Hepatocyte (in vitro differentiated cells): ENCODE measurements around the gene GOPC.

Source experiments
- EZH2 ChIP-seq: fragments of 200-600 bp; sonication (generic); IDR thresholded peaks from 2 replicates; pipeline ENCODE4 v1.6.1; 2016; ENCODE audit warnings: antibody characterized with exemption, mild to moderate bottlenecking, borderline replicate concordance
- TF ChIP-seq, protein P1 (sequence below): fragments of 200-600 bp; sonication (generic); IDR thresholded peaks from 2 replicates; pipeline ENCODE4 v1.5.1; 2016; ENCODE audit warnings: antibody characterized with exemption, mild to moderate bottlenecking; ENCODE audit not compliant: poor library complexity

DNA sequence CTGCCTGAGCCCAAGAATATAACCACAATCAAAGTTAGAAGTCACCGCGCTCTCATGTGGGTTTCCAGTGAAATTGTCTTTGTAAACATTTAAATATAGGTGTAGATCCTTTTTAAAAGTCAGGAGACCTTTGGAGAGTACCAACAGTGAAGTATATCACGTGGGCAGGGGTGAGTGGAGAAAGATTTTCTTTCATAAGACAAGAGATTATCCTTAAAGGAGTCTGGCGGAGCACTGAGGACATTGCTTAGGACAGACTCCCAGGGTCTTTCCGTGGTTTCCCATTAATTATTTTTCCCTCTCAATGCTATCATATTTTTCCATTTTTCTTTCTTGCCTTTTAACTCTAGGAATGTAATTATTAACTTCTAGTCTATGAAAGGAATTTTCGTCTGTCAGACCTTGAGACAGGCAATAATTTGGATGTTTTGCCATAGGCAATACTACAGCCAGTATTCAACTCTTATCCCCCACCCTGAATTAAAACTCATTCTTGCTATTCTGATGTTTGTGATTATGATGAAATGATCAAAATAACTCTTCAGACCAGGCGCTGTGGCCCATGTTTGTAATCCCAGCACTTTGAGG, 88.4 kb downstream of the GOPC start:
- TF ChIP-seq, protein P1, sequence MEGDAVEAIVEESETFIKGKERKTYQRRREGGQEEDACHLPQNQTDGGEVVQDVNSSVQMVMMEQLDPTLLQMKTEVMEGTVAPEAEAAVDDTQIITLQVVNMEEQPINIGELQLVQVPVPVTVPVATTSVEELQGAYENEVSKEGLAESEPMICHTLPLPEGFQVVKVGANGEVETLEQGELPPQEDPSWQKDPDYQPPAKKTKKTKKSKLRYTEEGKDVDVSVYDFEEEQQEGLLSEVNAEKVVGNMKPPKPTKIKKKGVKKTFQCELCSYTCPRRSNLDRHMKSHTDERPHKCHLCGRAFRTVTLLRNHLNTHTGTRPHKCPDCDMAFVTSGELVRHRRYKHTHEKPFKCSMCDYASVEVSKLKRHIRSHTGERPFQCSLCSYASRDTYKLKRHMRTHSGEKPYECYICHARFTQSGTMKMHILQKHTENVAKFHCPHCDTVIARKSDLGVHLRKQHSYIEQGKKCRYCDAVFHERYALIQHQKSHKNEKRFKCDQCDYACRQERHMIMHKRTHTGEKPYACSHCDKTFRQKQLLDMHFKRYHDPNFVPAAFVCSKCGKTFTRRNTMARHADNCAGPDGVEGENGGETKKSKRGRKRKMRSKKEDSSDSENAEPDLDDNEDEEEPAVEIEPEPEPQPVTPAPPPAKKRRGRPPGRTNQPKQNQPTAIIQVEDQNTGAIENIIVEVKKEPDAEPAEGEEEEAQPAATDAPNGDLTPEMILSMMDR = no peak
- no peak for TF ChIP-seq EZH2
